WTC11 (cell line): Measurements from ENCODE around the gene IL17RE. TPM values are rescaled to one million over a fixed set of nuclear protein-coding genes. Genes with fewer than 3 reads are reported as not detected.

Source experiments
- ATAC-seq: fragments of 200-7000 bp; cut with Tn5 transposase; 2 replicates; pipeline ENCODE4 v1.10.0; 2021; ENCODE audit warnings: mild to moderate bottlenecking, moderate library complexity
- CTCF ChIA-PET: fragments of 300-600 bp; sonication (Branson Sonifier 250); formaldehyde crosslinking; loops from one replicate; lab custom pipeline; 2021; ENCODE audit warnings: antibody characterized with exemption; lab: Charles Lee
- POLR2A ChIA-PET: fragments of 350-600 bp; sonication (Branson Sonifier 250); formaldehyde crosslinking; loops from one replicate; lab custom pipeline; 2021; ENCODE audit warnings: antibody characterized with exemption; lab: Charles Lee
- DNase-seq: peaks from one replicate; pipeline ENCODE4 v3.0.0; 2021; ENCODE audit warnings: low spot score
- H3K27ac Mint-ChIP-seq: 2 replicates; pipeline ENCODE4 v1.8.0; 2021; ENCODE audit warnings: mixed read lengths
- H3K27me3 Mint-ChIP-seq: 2 replicates; pipeline ENCODE4 v1.8.0; 2021; ENCODE audit warnings: low read depth, mild to moderate bottlenecking, moderate library complexity, mixed read lengths
- H3K36me3 Mint-ChIP-seq: 2 replicates; pipeline ENCODE4 v1.8.0; 2021; ENCODE audit warnings: mixed read lengths
- H3K4me1 Mint-ChIP-seq: 2 replicates; pipeline ENCODE4 v1.8.0; 2022; ENCODE audit warnings: mixed read lengths
- H3K4me3 Mint-ChIP-seq: 2 replicates; pipeline ENCODE4 v1.8.0; 2021; ENCODE audit warnings: mild to moderate bottlenecking, moderate library complexity, mixed read lengths
- H3K9me3 Mint-ChIP-seq: 2 replicates; pipeline ENCODE4 v1.8.0; 2021; ENCODE audit warnings: mixed read lengths
- E2F1 ChIP-seq: sonication (generic); formaldehyde crosslinking; IDR thresholded peaks from 2 replicates; pipeline ENCODE4 v1.8.0; 2022; ENCODE audit warnings: mild to moderate bottlenecking, missing genetic modification reagents
- E2F4 ChIP-seq: sonication (generic); formaldehyde crosslinking; IDR thresholded peaks from 2 replicates; pipeline ENCODE4 v1.8.1; 2022; ENCODE audit warnings: low read depth, mild to moderate bottlenecking, moderate library complexity, missing genetic modification reagents, borderline replicate concordance
- ERG ChIP-seq: fragments of 250-450 bp; sonication (Bioruptor Pico); IDR thresholded peaks from 2 replicates; pipeline ENCODE4 v1.8.0; 2021; ENCODE audit warnings: mild to moderate bottlenecking
- ESRRA ChIP-seq: sonication (generic); formaldehyde crosslinking; IDR thresholded peaks from 2 replicates; pipeline ENCODE4 v1.8.1; 2022; ENCODE audit warnings: mild to moderate bottlenecking, missing genetic modification reagents, borderline replicate concordance
- FOXK1 ChIP-seq: sonication (generic); formaldehyde crosslinking; IDR thresholded peaks from 2 replicates; pipeline ENCODE4 v1.8.0; 2022; ENCODE audit warnings: mild to moderate bottlenecking, moderate library complexity, missing genetic modification reagents
- FOXP1 ChIP-seq: sonication (generic); formaldehyde crosslinking; IDR thresholded peaks from 2 replicates; pipeline ENCODE4 v1.8.0; 2022; ENCODE audit warnings: missing genetic modification reagents, mild to moderate bottlenecking, moderate library complexity, borderline replicate concordance
- IRF1 ChIP-seq: sonication (generic); formaldehyde crosslinking; IDR thresholded peaks from 2 replicates; pipeline ENCODE4 v1.8.0; 2023; ENCODE audit warnings: missing genetic modification reagents
- IRF2 ChIP-seq: sonication (generic); formaldehyde crosslinking; IDR thresholded peaks from 2 replicates; pipeline ENCODE4 v1.8.0; 2022; ENCODE audit warnings: low read depth, missing genetic modification reagents, borderline replicate concordance
- KAT7 ChIP-seq: sonication (generic); formaldehyde crosslinking; IDR thresholded peaks from 2 replicates; pipeline ENCODE4 v1.8.1; 2023; ENCODE audit warnings: missing genetic modification reagents, mild to moderate bottlenecking, borderline replicate concordance
- MYBL2 ChIP-seq: sonication (generic); formaldehyde crosslinking; IDR thresholded peaks from 2 replicates; pipeline ENCODE4 v1.8.1; 2023; ENCODE audit warnings: mild to moderate bottlenecking, moderate library complexity, missing genetic modification reagents
- NFYB ChIP-seq: sonication (generic); formaldehyde crosslinking; conservative IDR thresholded peaks from 2 replicates; pipeline ENCODE4 v1.8.0; 2022; ENCODE audit warnings: low read depth, missing genetic modification reagents
- NR3C1 ChIP-seq: sonication (generic); formaldehyde crosslinking; conservative IDR thresholded peaks from 2 replicates; pipeline ENCODE4 v1.8.1; 2023; ENCODE audit warnings: low read depth, mild to moderate bottlenecking, missing genetic modification reagents
- OVOL2 ChIP-seq: fragments of 250-450 bp; sonication (Bioruptor Pico); IDR thresholded peaks from 2 replicates; pipeline ENCODE4 v1.9.0; 2021; ENCODE audit warnings: mild to moderate bottlenecking, borderline replicate concordance
- PRRX2 ChIP-seq: fragments of 250-450 bp; sonication (Bioruptor Pico); IDR thresholded peaks from 2 replicates; pipeline ENCODE4 v1.8.0; 2021; ENCODE audit warnings: mild to moderate bottlenecking
- SMAD3 ChIP-seq: sonication (generic); formaldehyde crosslinking; IDR thresholded peaks from 2 replicates; pipeline ENCODE4 v1.8.0; 2022; ENCODE audit warnings: missing genetic modification reagents, mild to moderate bottlenecking, borderline replicate concordance
- SP1 ChIP-seq: sonication (generic); formaldehyde crosslinking; conservative IDR thresholded peaks from 2 replicates; pipeline ENCODE4 v1.8.1; 2022; ENCODE audit warnings: missing genetic modification reagents
- USF1 ChIP-seq: sonication (generic); formaldehyde crosslinking; IDR thresholded peaks from 2 replicates; pipeline ENCODE4 v1.8.0; 2022; ENCODE audit warnings: mild to moderate bottlenecking, missing genetic modification reagents
- ZNF121 ChIP-seq: sonication (generic); formaldehyde crosslinking; IDR thresholded peaks from 2 replicates; pipeline ENCODE4 v1.8.0; 2023; ENCODE audit warnings: missing genetic modification reagents
- ZNF138 ChIP-seq: sonication (generic); formaldehyde crosslinking; conservative IDR thresholded peaks from 2 replicates; pipeline ENCODE4 v1.8.1; 2022; ENCODE audit warnings: mild to moderate bottlenecking, moderate library complexity, missing genetic modification reagents
- ZNF232 ChIP-seq: sonication (generic); formaldehyde crosslinking; IDR thresholded peaks from 2 replicates; pipeline ENCODE4 v1.8.0; 2022; ENCODE audit warnings: mild to moderate bottlenecking, missing genetic modification reagents
- ZNF263 ChIP-seq: sonication (generic); formaldehyde crosslinking; IDR thresholded peaks from 2 replicates; pipeline ENCODE4 v1.8.1; 2022; ENCODE audit warnings: low read depth, mild to moderate bottlenecking, moderate library complexity, missing genetic modification reagents
- ZNF396 ChIP-seq: fragments of 250-450 bp; sonication (Bioruptor Pico); IDR thresholded peaks from 2 replicates; pipeline ENCODE4 v1.8.0; 2021; ENCODE audit warnings: mild to moderate bottlenecking, moderate library complexity, borderline replicate concordance
- total RNA-seq: library from RNA; stranded (reverse); gene quantifications from 3 replicates; pipeline ENCODE4 v1.2.3, GENCODE V29; 2021

The IL17RE gene
- total RNA-seq, 1 experiment from 2014 or later: 4.2 TPM

GRCh38 chr3:9945358-9945757, 42.7 kb downstream of the IL17RE start (continued):
- TF ChIP-seq PRRX2 (CRISPR knock-in tag): no peak
- no peak for TF ChIP-seq NR3C1 (CRISPR knock-in tag)
- TF ChIP-seq FOXP1 (CRISPR knock-in tag): no peak
- TF ChIP-seq E2F1: no peak
- no peak for TF ChIP-seq KAT7 (CRISPR knock-in tag)

- Mint-ChIP-seq H3K27me3 (no peaks in the 10 kb centered on the region; the same call in 1 of the 2 replicates), H3K27ac (no peak overlapping the region; the same call in 1 of the 2 replicates), H3K36me3 (peaks cover 5% of the 10 kb centered on the region; the same call in 1 of the 2 replicates), H3K9me3 (no peaks in the 10 kb centered on the region; the same call in 1 of the 2 replicates), H3K4me1 (peaks cover 3% of the 10 kb centered on the region), H3K4me3 (peak overlapping the region; percentile 78)
- ATAC-seq: peak; percentile 75
- peak; percentile 86 for DNase-seq
- ChIA-PET CTCF (interaction anchor here (0.6 to 4.5 kb wide), 57 partner anchors 8 to 375 kb away, joined by 3 to 143 read pairs (median 5); partner anchors contain the start of genes ARPC4, CAMK1, CRELD1 and EMC3), POLR2A (interaction anchor here (0.5 to 2.0 kb wide), 15 partner anchors 9 to 718 kb away, joined by 3 to 35 read pairs (median 5); partner anchors contain the start of genes ARPC4, CRELD1, EMC3 and FANCD2)
- TF ChIP-seq NFYB (CRISPR knock-in tag): 0 out of 2 replicates have a peak, but pooled peaks have one; percentile 20
- peak; percentile 55; the same call in 1 of the 2 replicates for TF ChIP-seq ZNF121 (CRISPR knock-in tag)
- peak; percentile 74 for TF ChIP-seq FOXK1 (CRISPR knock-in tag)
- peak; percentile 28; the same call in 1 of the 2 replicates for TF ChIP-seq KAT7 (CRISPR knock-in tag)
- peak; percentile 11; the same call in 1 of the 2 replicates for TF ChIP-seq IRF1
- TF ChIP-seq ZNF232: no peak; the same call in 1 of the 2 replicates
- no peak for TF ChIP-seq ERG (CRISPR knock-in tag)
- TF ChIP-seq ZNF138 (CRISPR knock-in tag): no peak
- TF ChIP-seq USF1 (CRISPR knock-in tag): 0 out of 2 replicates have a peak, but pooled peaks have one; percentile 12
- no peak for TF ChIP-seq OVOL2
- peak; percentile 88 for TF ChIP-seq SMAD3 (CRISPR knock-in tag)
- peak; percentile 51; the same call in 1 of the 2 replicates for TF ChIP-seq MYBL2 (CRISPR knock-in tag)
- peak; percentile 78; the same call in 1 of the 2 replicates for TF ChIP-seq FOXP1 (CRISPR knock-in tag)
- TF ChIP-seq IRF2 (CRISPR knock-in tag): no peak
- peak; percentile 72; the same call in 1 of the 2 replicates for TF ChIP-seq ESRRA (CRISPR knock-in tag)
- peak; percentile 66; the same call in 1 of the 2 replicates for TF ChIP-seq E2F1
- no peak for TF ChIP-seq ZNF263 (CRISPR knock-in tag)
- peak; percentile 43; the same call in 1 of the 2 replicates for TF ChIP-seq E2F4 (CRISPR knock-in tag)
- TF ChIP-seq SP1 (CRISPR knock-in tag): peak; percentile 78
- no peak for TF ChIP-seq ZNF396 (CRISPR knock-in tag)
Measured at GRCh38 chr3:9946112-9947024, 43.7 kb downstream of the IL17RE start.
